ENCODE data around the gene PCSK5. TPM values are rescaled to one million over a fixed set of nuclear protein-coding genes. Genes with fewer than 3 reads are reported as not detected.

The PCSK5 gene
- total RNA-seq, 2 experiments from 2014 or later: 0.76 TPM; not detected in 1

GRCh38 chr9:76336027-76336426, 445.6 kb downstream of the PCSK5 start:
- TF ChIP-seq EZH2phosphoT487 (IDR thresholded peaks at IDR 0.05; ENCODE audit: borderline replicate concordance, low read depth, low read length) (no peak), CTCF (conservative IDR thresholded peaks at IDR 0.05; ENCODE audit: low read length) (no peak)
- Histone ChIP-seq H3K9me3 (ENCODE audit: low read length) (no peaks in the 10 kb centered on the region), H3K9me2 (ENCODE audit: insufficient read depth, low read length) (no peaks in the 10 kb centered on the region), H3K4me1 (ENCODE audit: insufficient read depth, low read length, poor library complexity, severe bottlenecking) (no peaks in the 10 kb centered on the region), H3K4me3 (ENCODE audit: low read depth, low read length, poor library complexity, severe bottlenecking) (no peak overlapping the region), H3K36me3 (ENCODE audit: insufficient read depth, low read length) (no peaks in the 10 kb centered on the region), H3K79me2 (ENCODE audit: insufficient read depth, low read depth, low read length) (no peaks in the 10 kb centered on the region), H3K4me2 (ENCODE audit: low read length) (no peak overlapping the region), H4K20me1 (ENCODE audit: insufficient read depth, low read length) (no peaks in the 10 kb centered on the region), H3K27ac (ENCODE audit: low read depth, low read length, poor library complexity, severe bottlenecking) (no peak overlapping the region), H2AFZ (ENCODE audit: low read length) (no peak overlapping the region)
- DNase-seq (ENCODE audit: low spot score): no peak
- ChIA-PET POLR2A (interaction anchor here (0.6 to 1.3 kb wide), 2 partner anchors 13 to 155 kb away, joined by 3 read pairs; no protein-coding TSS in a partner anchor), CTCF (ENCODE audit: unreplicated experiment) (interaction anchor here (0.6 kb wide), 1 partner anchor 41 kb away, joined by 3 read pairs; no protein-coding TSS in a partner anchor)
- intact Hi-C loops (cut with micrococcal nuclease; ENCODE audit: unreplicated experiment): no loop called here
- no TSS peak for BruUV-seq (replicated peaks)

GRCh38 chr9:76338418-76338817, 447.9 kb downstream of the PCSK5 start:
- no peaks in the 10 kb centered on the region for H3K9me2 ChIP-seq (ENCODE audit: insufficient read depth, low read length)
- H3K9me3 ChIP-seq (ENCODE audit: low read length): no peaks in the 10 kb centered on the region
- no peak overlapping the region for H3K4me3 ChIP-seq (ENCODE audit: low read depth, low read length, poor library complexity, severe bottlenecking)
- intact Hi-C loops (cut with micrococcal nuclease; ENCODE audit: unreplicated experiment): no loop called here
- no peaks in the 10 kb centered on the region for H3K79me2 ChIP-seq (ENCODE audit: insufficient read depth, low read depth, low read length)
- no peak overlapping the region for H3K4me2 ChIP-seq (ENCODE audit: low read length)
- no peak for TF ChIP-seq CTCF (conservative IDR thresholded peaks at IDR 0.05; ENCODE audit: low read length)
- no peak for TF ChIP-seq EZH2phosphoT487 (IDR thresholded peaks at IDR 0.05; ENCODE audit: borderline replicate concordance, low read depth, low read length)
- H2AFZ ChIP-seq (ENCODE audit: low read length): no peak overlapping the region
- DNase-seq (ENCODE audit: low spot score): no peak
- CTCF ChIA-PET (ENCODE audit: unreplicated experiment): no interaction called here
- no peaks in the 10 kb centered on the region for H3K4me1 ChIP-seq (ENCODE audit: insufficient read depth, low read length, poor library complexity, severe bottlenecking)
- no TSS peak for BruUV-seq (replicated peaks)
- POLR2A ChIA-PET: interaction anchor here (0.5 to 0.6 kb wide), 2 partner anchors 190 to 358 kb away, joined by 4 to 5 read pairs; no protein-coding TSS in a partner anchor
- H3K36me3 ChIP-seq (ENCODE audit: insufficient read depth, low read length): no peaks in the 10 kb centered on the region
- no peaks in the 10 kb centered on the region for H4K20me1 ChIP-seq (ENCODE audit: insufficient read depth, low read length)
- H3K27ac ChIP-seq (ENCODE audit: low read depth, low read length, poor library complexity, severe bottlenecking): no peak overlapping the region

GRCh38 chr9:76341616-76342015, 451.1 kb downstream of the PCSK5 start:
- H3K9me2 ChIP-seq (ENCODE audit: insufficient read depth, low read length): no peaks in the 10 kb centered on the region
- no peak overlapping the region for H2AFZ ChIP-seq (ENCODE audit: low read length)
- H3K36me3 ChIP-seq (ENCODE audit: insufficient read depth, low read length): no peaks in the 10 kb centered on the region
- DNase-seq (ENCODE audit: low spot score): no peak
- no peaks in the 10 kb centered on the region for H3K4me1 ChIP-seq (ENCODE audit: insufficient read depth, low read length, poor library complexity, severe bottlenecking)
- TF ChIP-seq EZH2phosphoT487 (IDR thresholded peaks at IDR 0.05; ENCODE audit: borderline replicate concordance, low read depth, low read length) (no peak), CTCF (conservative IDR thresholded peaks at IDR 0.05; ENCODE audit: low read length) (no peak)
- CTCF ChIA-PET (ENCODE audit: unreplicated experiment): no interaction called here
- H3K9me3 ChIP-seq (ENCODE audit: low read length): no peaks in the 10 kb centered on the region
- POLR2A ChIA-PET: interaction anchor here (0.7 kb wide), 1 partner anchor 162 kb away, joined by 3 read pairs; no protein-coding TSS in a partner anchor
- no TSS peak for BruUV-seq (replicated peaks)
- H4K20me1 ChIP-seq (ENCODE audit: insufficient read depth, low read length): no peaks in the 10 kb centered on the region
- intact Hi-C loops (cut with micrococcal nuclease; ENCODE audit: unreplicated experiment): no loop called here
- H3K79me2 ChIP-seq (ENCODE audit: insufficient read depth, low read depth, low read length): no peaks in the 10 kb centered on the region
- H3K4me2 ChIP-seq (ENCODE audit: low read length): no peak overlapping the region
- no peak overlapping the region for H3K4me3 ChIP-seq (ENCODE audit: low read depth, low read length, poor library complexity, severe bottlenecking)
- H3K27ac ChIP-seq (ENCODE audit: low read depth, low read length, poor library complexity, severe bottlenecking): no peak overlapping the region

All from OCI-LY7 (cell line).